Activated CD4-positive, alpha-beta T cell treated with anti-CD3 and anti-CD28 coated beads for 36 hours (primary cell): Measurements from ENCODE around the gene PXMP2. TPM values are rescaled to one million over a fixed set of nuclear protein-coding genes. Genes with fewer than 3 reads are reported as not detected.

Experiments used
- ATAC-seq: fragments of 200-7000 bp; cut with Tn5 transposase; one replicate; pipeline ENCODE4 v1.10.0; 2021; ENCODE audit warnings: mild to moderate bottlenecking, moderate library complexity
- CTCF ChIA-PET: fragments of 350-600 bp; sonication (Branson Sonifier 250); formaldehyde crosslinking; loops from one replicate; lab custom pipeline; 2021; ENCODE audit warnings: antibody characterized with exemption; lab: Charles Lee
- POLR2A ChIA-PET: fragments of 350-600 bp; sonication (Branson Sonifier 250); formaldehyde crosslinking; loops from one replicate; lab custom pipeline; 2021; ENCODE audit warnings: antibody characterized with exemption, inconsistent platforms; lab: Charles Lee
- DNase-seq: peaks from one replicate; pipeline ENCODE4 v3.0.0-alpha.2; 2020
- H3K27ac Mint-ChIP-seq: one replicate; pipeline ENCODE4 v1.8.0; 2021; ENCODE audit warnings: mixed read lengths
- H3K27me3 Mint-ChIP-seq: one replicate; pipeline ENCODE4 v1.8.0; 2021; ENCODE audit warnings: mixed read lengths
- H3K36me3 Mint-ChIP-seq: one replicate; pipeline ENCODE4 v1.8.0; 2021; ENCODE audit warnings: low read depth, mixed read lengths
- H3K4me1 Mint-ChIP-seq: one replicate; pipeline ENCODE4 v1.8.0; 2021; ENCODE audit warnings: mixed read lengths
- H3K4me3 Mint-ChIP-seq: one replicate; pipeline ENCODE4 v1.8.0; 2021; ENCODE audit warnings: mild to moderate bottlenecking, moderate library complexity, mixed read lengths
- H3K9me3 Mint-ChIP-seq: one replicate; pipeline ENCODE4 v1.8.0; 2021; ENCODE audit warnings: low read depth, mixed read lengths
- intact Hi-C, 2 experiments: fragments of 100-400 bp; cut with DNase I in 1 of 2; cut with micrococcal nuclease in 1 of 2; formaldehyde crosslinking; loops; one replicate each; pipeline versions ENCODE4 v1.14.2 to v1.15.1; 2022 to 2024; cut with DNase I, micrococcal nuclease
- total RNA-seq, 2 experiments: library from RNA; stranded (reverse); gene quantifications; one replicate each; pipeline ENCODE4 v1.2.3, GENCODE V29; 2021

The PXMP2 gene
- total RNA-seq, 2 experiments from 2014 or later = 12.2 to 14.3 TPM

- ChIA-PET POLR2A (no interaction called here), CTCF (no interaction called here)
- Mint-ChIP-seq H3K4me1 (peaks cover 2% of the 10 kb centered on the region), H3K4me3 (no peak overlapping the region), H3K9me3 (no peaks in the 10 kb centered on the region), H3K27ac (no peak overlapping the region), H3K36me3 (peaks cover 57% of the 10 kb centered on the region), H3K27me3 (no peaks in the 10 kb centered on the region)
- ATAC-seq (no peak), DNase-seq (no peak)
- intact Hi-C loops = no loop called here
Observed at GRCh38 chr12:132648616-132649225, 38.7 kb upstream of the PXMP2 start.

- POLR2A ChIA-PET = no interaction called here
- intact Hi-C loops = no loop called here
- no peaks in the 10 kb centered on the region for H3K27me3 Mint-ChIP-seq
- no peak for DNase-seq
- CTCF ChIA-PET = no interaction called here
- H3K9me3 Mint-ChIP-seq = no peaks in the 10 kb centered on the region
- no peak for ATAC-seq
- no peak overlapping the region for H3K4me3 Mint-ChIP-seq
- peaks cover 58% of the 10 kb centered on the region for H3K36me3 Mint-ChIP-seq
- no peak overlapping the region for H3K27ac Mint-ChIP-seq
- H3K4me1 Mint-ChIP-seq = peaks cover 2% of the 10 kb centered on the region
Observed at GRCh38 chr12:132649226-132649945, 38.0 kb upstream of the PXMP2 start.

- intact Hi-C loops = no loop called here
- H3K27ac Mint-ChIP-seq = no peak overlapping the region
- DNase-seq (no peak), ATAC-seq (no peak)
- H3K9me3 Mint-ChIP-seq = no peaks in the 10 kb centered on the region
- CTCF ChIA-PET = interaction anchor here (0.5 kb wide), 1 partner anchor 1612 kb away, joined by 3 read pairs; no protein-coding TSS in a partner anchor
- H3K36me3 Mint-ChIP-seq = peaks cover 52% of the 10 kb centered on the region
- H3K4me3 Mint-ChIP-seq = no peak overlapping the region
- H3K27me3 Mint-ChIP-seq = no peaks in the 10 kb centered on the region
- H3K4me1 Mint-ChIP-seq = peaks cover 2% of the 10 kb centered on the region
- POLR2A ChIA-PET = interaction anchor here (0.6 kb wide), 1 partner anchor 18 kb away, joined by 6 read pairs; no protein-coding TSS in a partner anchor
Observed at GRCh38 chr12:132651444-132652100, 35.8 kb upstream of the PXMP2 start.

- intact Hi-C loops = no loop called here
- Mint-ChIP-seq H3K27me3 (no peaks in the 10 kb centered on the region), H3K9me3 (no peaks in the 10 kb centered on the region), H3K4me1 (no peaks in the 10 kb centered on the region), H3K4me3 (no peak overlapping the region), H3K27ac (no peak overlapping the region), H3K36me3 (peaks cover 54% of the 10 kb centered on the region)
- CTCF ChIA-PET = no interaction called here
- POLR2A ChIA-PET = no interaction called here
- ATAC-seq (no peak), DNase-seq (no peak)
Observed at GRCh38 chr12:132653567-132654290, 33.7 kb upstream of the PXMP2 start.

- Mint-ChIP-seq H3K9me3 (no peaks in the 10 kb centered on the region), H3K36me3 (peaks cover 63% of the 10 kb centered on the region), H3K27ac (no peak overlapping the region), H3K27me3 (no peaks in the 10 kb centered on the region), H3K4me1 (peaks cover 3% of the 10 kb centered on the region), H3K4me3 (no peak overlapping the region)
- POLR2A ChIA-PET = no interaction called here
- CTCF ChIA-PET = interaction anchor here (0.8 kb wide), 1 partner anchor 40 kb away, joined by 3 read pairs; no protein-coding TSS in a partner anchor
- DNase-seq = no peak
- no peak for ATAC-seq
- intact Hi-C loops = no loop called here
Observed at GRCh38 chr12:132657004-132657727, 30.2 kb upstream of the PXMP2 start.

- no peak overlapping the region for H3K27ac Mint-ChIP-seq
- no peaks in the 10 kb centered on the region for H3K27me3 Mint-ChIP-seq
- CTCF ChIA-PET = no interaction called here
- POLR2A ChIA-PET = no interaction called here
- H3K4me1 Mint-ChIP-seq = peaks cover 10% of the 10 kb centered on the region
- DNase-seq (no peak), ATAC-seq (no peak)
- H3K9me3 Mint-ChIP-seq = no peaks in the 10 kb centered on the region
- no peak overlapping the region for H3K4me3 Mint-ChIP-seq
- intact Hi-C loops = no loop called here
- peaks cover 70% of the 10 kb centered on the region for H3K36me3 Mint-ChIP-seq
Observed at GRCh38 chr12:132658149-132658894, 29.1 kb upstream of the PXMP2 start.

GRCh38 chr12:132659146-132659545, 28.2 kb upstream of the PXMP2 start:
- Mint-ChIP-seq H3K36me3 (peaks cover 64% of the 10 kb centered on the region), H3K27me3 (no peaks in the 10 kb centered on the region), H3K4me3 (no peak overlapping the region), H3K9me3 (no peaks in the 10 kb centered on the region), H3K27ac (no peak overlapping the region), H3K4me1 (peaks cover 10% of the 10 kb centered on the region)
- ChIA-PET CTCF (interaction anchor here (0.6 to 1.0 kb wide), 3 partner anchors 18 to 259 kb away, joined by 3 to 6 read pairs (median 3); no protein-coding TSS in a partner anchor), POLR2A (interaction anchor here (1.0 kb wide), 1 partner anchor 27 kb away, joined by 3 read pairs; no protein-coding TSS in a partner anchor)
- intact Hi-C loops = no loop called here
- DNase-seq (no peak), ATAC-seq (no peak)

GRCh38 chr12:132660052-132660451, 27.3 kb upstream of the PXMP2 start:
- ChIA-PET CTCF (interaction anchor here (1.0 kb wide), 1 partner anchor 21 kb away, joined by 3 read pairs; no protein-coding TSS in a partner anchor), POLR2A (interaction anchor here (1.0 kb wide), 1 partner anchor 26 kb away, joined by 3 read pairs; no protein-coding TSS in a partner anchor)
- peaks cover 64% of the 10 kb centered on the region for H3K36me3 Mint-ChIP-seq
- ATAC-seq (no peak), DNase-seq (no peak)
- no peaks in the 10 kb centered on the region for H3K9me3 Mint-ChIP-seq
- intact Hi-C loops = no loop called here
- H3K27ac Mint-ChIP-seq = no peak overlapping the region
- no peak overlapping the region for H3K4me3 Mint-ChIP-seq
- H3K4me1 Mint-ChIP-seq = peaks cover 10% of the 10 kb centered on the region
- no peaks in the 10 kb centered on the region for H3K27me3 Mint-ChIP-seq

- Mint-ChIP-seq H3K9me3 (no peaks in the 10 kb centered on the region), H3K36me3 (peaks cover 73% of the 10 kb centered on the region), H3K4me3 (no peak overlapping the region), H3K27ac (no peak overlapping the region), H3K27me3 (no peaks in the 10 kb centered on the region), H3K4me1 (peaks cover 10% of the 10 kb centered on the region)
- no peak for ATAC-seq
- ChIA-PET CTCF (no interaction called here), POLR2A (no interaction called here)
- intact Hi-C loops = no loop called here
- no peak for DNase-seq
Observed at GRCh38 chr12:132660996-132661395, 26.4 kb upstream of the PXMP2 start.

- H3K9me3 Mint-ChIP-seq = no peaks in the 10 kb centered on the region
- POLR2A ChIA-PET = no interaction called here
- H3K4me3 Mint-ChIP-seq = no peak overlapping the region
- no peak overlapping the region for H3K27ac Mint-ChIP-seq
- intact Hi-C loops = no loop called here
- no peaks in the 10 kb centered on the region for H3K27me3 Mint-ChIP-seq
- CTCF ChIA-PET = no interaction called here
- ATAC-seq (no peak), DNase-seq (no peak)
- peaks cover 78% of the 10 kb centered on the region for H3K36me3 Mint-ChIP-seq
- H3K4me1 Mint-ChIP-seq = peaks cover 10% of the 10 kb centered on the region
Observed at GRCh38 chr12:132661972-132662371, 25.4 kb upstream of the PXMP2 start.
